Colonic mucosa (tissue), 4 donors: ENCODE measurements around the gene AP2A2. TPM values are rescaled to one million over a fixed set of nuclear protein-coding genes. Genes with fewer than 3 reads are reported as not detected.

Experiments used
- DNase-seq: peaks from one replicate; pipeline ENCODE4 v3.0.0-alpha.2; 2020
- H3K27ac ChIP-seq: fragments of 200-600 bp; one replicate; pipeline ENCODE4 v1.8.0; 2021
- H3K27me3 ChIP-seq: fragments of 200-600 bp; one replicate; pipeline ENCODE4 v1.8.0; 2021
- H3K36me3 ChIP-seq: fragments of 200-600 bp; one replicate; pipeline ENCODE4 v1.8.0; 2021
- H3K4me1 ChIP-seq: fragments of 200-600 bp; one replicate; pipeline ENCODE4 v1.8.0; 2021; ENCODE audit warnings: mild to moderate bottlenecking
- H3K4me3 ChIP-seq: fragments of 200-600 bp; one replicate; pipeline ENCODE4 v1.8.0; 2021
- H3K9ac ChIP-seq, 2 donors: one replicate each; pipeline ENCODE4 v1.7.0; 2013; ENCODE audit warnings: control low read depth in 2 of 2, low read depth in 2 of 2, low read length in 2 of 2
- H3K9me3 ChIP-seq: fragments of 200-600 bp; one replicate; pipeline ENCODE4 v1.8.0; 2021
- CTCF ChIP-seq: fragments of 200-600 bp; IDR thresholded peaks from one replicate; pipeline ENCODE4 v1.8.0; 2022; ENCODE audit warnings: antibody characterized with exemption, mild to moderate bottlenecking
- intact Hi-C: fragments of 100-400 bp; cut with DNase I; formaldehyde crosslinking; loops from one replicate; pipeline ENCODE4 v1.14.1; 2022
- total RNA-seq, 2 donors: library from RNA; stranded (reverse); fragmentation: NEBNext Ultra II Directional in 1 of 2; extraction: Animal tissue kit (Norgen Biotek cat#: 25700) in 1 of 2; gene quantifications; one replicate each; pipeline ENCODE4 v1.2.1, GENCODE V29; 2021
- donor health status: healthy.
- donor health status: DM: no; HTN: no; CAD: no.
- donor health status: DM: no; HTN: no; CAD: no.

The AP2A2 gene
- total RNA-seq, 2 donors from 2014 or later, result 69.4 to 72.5 TPM

GRCh38 chr11:917426-917825, 8.2 kb upstream of the AP2A2 start:
- no peak overlapping the region for H3K9ac ChIP-seq
- no peaks in the 10 kb centered on the region for H3K9me3 ChIP-seq
- no peaks in the 10 kb centered on the region for H3K36me3 ChIP-seq
- no peak overlapping the region for H3K27ac ChIP-seq
- no peaks in the 10 kb centered on the region for H3K27me3 ChIP-seq
- H3K4me3 ChIP-seq, result no peak overlapping the region
- H3K4me1 ChIP-seq, result no peaks in the 10 kb centered on the region
- no peak for TF ChIP-seq CTCF
- intact Hi-C loops, result no loop called here
- no peak for DNase-seq

GRCh38 chr11:921921-922678, 3.6 kb upstream of the AP2A2 start:
- no peak for DNase-seq
- Histone ChIP-seq H3K4me1 (peaks cover 6% of the 10 kb centered on the region), H3K9me3 (no peaks in the 10 kb centered on the region), H3K4me3 (no peak overlapping the region), H3K27ac (no peak overlapping the region), H3K36me3 (no peaks in the 10 kb centered on the region), H3K9ac (no peak overlapping the region), H3K27me3 (no peaks in the 10 kb centered on the region)
- TF ChIP-seq CTCF, result no peak
- intact Hi-C loops, result loop anchor here (5.0 kb wide), 1 partner anchor 130 kb away; no protein-coding TSS in a partner anchor

GRCh38 chr11:923691-924405, 1.8 kb upstream of the AP2A2 start:
- peaks cover 17% of the 10 kb centered on the region for H3K4me1 ChIP-seq
- no peak for TF ChIP-seq CTCF
- no peak for DNase-seq
- H3K36me3 ChIP-seq, result no peaks in the 10 kb centered on the region
- no peak overlapping the region for H3K4me3 ChIP-seq
- no peak overlapping the region for H3K27ac ChIP-seq
- H3K27me3 ChIP-seq, result no peaks in the 10 kb centered on the region
- no peaks in the 10 kb centered on the region for H3K9me3 ChIP-seq
- no peak overlapping the region for H3K9ac ChIP-seq
- intact Hi-C loops, result loop anchor here (5.0 kb wide), 1 partner anchor 128 kb away; no protein-coding TSS in a partner anchor

GRCh38 chr11:924406-925157, 1.1 kb upstream of the AP2A2 start:
- H3K9me3 ChIP-seq, result no peaks in the 10 kb centered on the region
- H3K9ac ChIP-seq, result no peak overlapping the region
- intact Hi-C loops, result loop anchor here (5.0 kb wide), 1 partner anchor 128 kb away; no protein-coding TSS in a partner anchor
- peaks cover 19% of the 10 kb centered on the region for H3K4me1 ChIP-seq
- H3K36me3 ChIP-seq, result no peaks in the 10 kb centered on the region
- DNase-seq, result no peak
- no peak overlapping the region for H3K27ac ChIP-seq
- TF ChIP-seq CTCF, result no peak
- H3K4me3 ChIP-seq, result no peak overlapping the region
- no peaks in the 10 kb centered on the region for H3K27me3 ChIP-seq

- peaks cover 19% of the 10 kb centered on the region for H3K4me1 ChIP-seq
- no peaks in the 10 kb centered on the region for H3K9me3 ChIP-seq
- no peaks in the 10 kb centered on the region for H3K36me3 ChIP-seq
- peak overlapping the region in 1 of 2 donors; percentile 46 for H3K9ac ChIP-seq
- peak overlapping the region; percentile 55 for H3K4me3 ChIP-seq
- no peaks in the 10 kb centered on the region for H3K27me3 ChIP-seq
- H3K27ac ChIP-seq, result no peak overlapping the region
- intact Hi-C loops, result no loop called here
- no peak for DNase-seq
- TF ChIP-seq CTCF, result no peak
Measured at GRCh38 chr11:925158-925495, 543 bp upstream of the AP2A2 start.
